ENCODE data around the gene EMID1.
A peak's percentile ranks its signal among the peaks of the same experiment; 100 is the strongest.

EMID1 gene

GRCh38 chr22:29195118-29195963, 10.4 kb upstream of the EMID1 start:
- DNase-seq = no peak

DNA sequence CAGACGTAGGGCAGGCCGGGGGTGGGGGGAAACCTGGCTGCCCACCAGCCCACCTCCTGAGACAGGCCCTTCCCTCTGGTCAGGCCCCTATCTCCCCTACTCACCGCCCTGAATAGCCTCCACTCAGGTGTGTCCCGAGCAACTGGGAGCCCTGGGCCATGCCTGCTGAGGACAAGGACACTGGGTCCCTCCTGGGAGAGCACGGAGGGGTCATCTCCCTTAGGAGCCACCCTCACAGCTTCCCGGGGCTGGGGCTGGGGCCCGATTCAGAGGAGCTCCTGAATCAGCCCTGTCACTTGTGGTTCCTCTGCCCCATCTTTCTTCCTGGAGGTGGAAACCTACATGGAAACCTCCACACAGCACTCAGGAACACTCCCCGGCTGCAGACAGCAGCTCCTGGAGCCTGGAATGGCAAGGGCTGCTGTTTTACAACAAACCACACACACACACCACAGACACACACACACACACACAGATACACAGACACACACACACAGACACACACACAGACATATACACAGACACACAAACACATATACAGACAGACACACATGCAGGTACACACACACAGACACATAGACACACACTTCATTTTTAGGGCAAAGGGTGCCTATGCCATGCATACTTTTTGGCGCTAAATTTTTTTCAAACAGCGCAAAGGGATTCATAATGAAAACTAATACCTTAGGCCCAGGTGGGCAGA, 9.6 kb upstream of the EMID1 start:
- DNase-seq = no peak

DNA sequence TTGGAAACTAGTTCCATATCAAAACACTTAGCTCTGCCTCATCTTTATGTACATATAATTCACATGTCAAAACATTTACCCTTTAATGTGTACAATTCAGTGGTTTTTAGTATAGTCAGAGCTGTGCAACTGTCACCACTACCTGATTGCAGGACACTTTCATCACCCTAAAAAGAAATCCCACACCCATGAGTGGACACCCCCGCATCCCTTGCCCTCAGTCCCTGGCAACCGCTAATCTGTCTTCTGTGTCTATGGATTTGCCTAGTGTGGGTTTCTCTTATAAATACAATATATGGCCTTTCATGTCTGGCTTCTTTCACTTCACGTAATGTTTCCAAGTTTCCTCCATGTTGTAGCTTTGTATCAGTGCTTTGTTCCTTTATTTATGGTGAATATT, 8.6 kb upstream of the EMID1 start:
- DNase-seq = no peak

DNA sequence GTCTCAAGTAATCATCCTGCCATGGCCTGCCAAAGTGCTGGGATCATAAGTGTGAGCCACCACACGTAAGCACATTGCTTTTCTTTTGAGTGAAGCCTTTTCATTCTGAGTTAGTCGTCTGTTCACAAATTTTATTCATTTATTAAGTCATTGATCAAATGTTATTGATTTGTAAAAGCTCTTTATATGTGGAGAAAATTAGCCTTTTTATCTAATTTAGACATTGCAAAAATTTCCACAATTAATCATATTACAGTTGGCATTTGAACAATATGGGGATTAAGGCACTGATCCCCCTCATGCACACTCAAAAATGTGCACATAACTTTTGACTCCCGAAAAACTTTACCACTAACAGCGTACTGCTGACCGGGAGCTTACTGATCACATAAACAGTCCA, 7.5 kb upstream of the EMID1 start:
- no peak for DNase-seq

DNA sequence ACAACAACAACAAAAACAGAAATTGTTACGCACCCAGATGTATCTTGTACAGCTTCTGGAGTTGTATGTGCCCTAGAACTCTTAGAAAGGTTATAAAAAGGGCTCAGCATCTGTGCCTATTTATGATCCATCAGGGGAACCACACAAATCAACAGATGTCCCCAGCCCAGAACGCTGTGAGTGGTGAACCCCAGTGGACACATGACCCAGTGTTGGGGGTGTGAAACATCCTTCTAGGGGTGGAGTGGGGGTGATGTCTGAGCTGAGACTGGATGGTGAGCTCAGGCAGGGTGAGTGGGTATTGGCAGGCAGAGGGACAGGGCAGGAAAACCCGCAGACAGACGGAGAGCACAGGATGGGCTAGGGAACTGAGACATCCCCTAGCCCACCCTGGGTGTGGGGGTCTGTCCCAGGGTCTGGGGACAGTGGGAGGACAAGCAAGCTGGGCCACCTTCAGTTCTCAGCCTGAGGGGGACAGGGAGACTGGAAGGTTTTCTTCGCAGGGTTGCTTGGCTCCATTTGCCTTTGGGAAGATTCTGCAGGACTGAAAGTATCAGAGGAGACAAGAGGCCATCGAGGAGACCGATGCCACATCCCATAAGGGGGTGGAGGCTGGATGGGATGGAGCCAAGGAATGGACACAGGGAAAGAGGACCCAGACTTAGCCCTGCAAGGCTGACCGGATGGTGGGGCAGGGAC, 5.8 kb upstream of the EMID1 start:
- DNase-seq = no peak

- DNase-seq = no peak
Observed at GRCh38 chr22:29200901-29201300, 4.8 kb upstream of the EMID1 start.

DNA sequence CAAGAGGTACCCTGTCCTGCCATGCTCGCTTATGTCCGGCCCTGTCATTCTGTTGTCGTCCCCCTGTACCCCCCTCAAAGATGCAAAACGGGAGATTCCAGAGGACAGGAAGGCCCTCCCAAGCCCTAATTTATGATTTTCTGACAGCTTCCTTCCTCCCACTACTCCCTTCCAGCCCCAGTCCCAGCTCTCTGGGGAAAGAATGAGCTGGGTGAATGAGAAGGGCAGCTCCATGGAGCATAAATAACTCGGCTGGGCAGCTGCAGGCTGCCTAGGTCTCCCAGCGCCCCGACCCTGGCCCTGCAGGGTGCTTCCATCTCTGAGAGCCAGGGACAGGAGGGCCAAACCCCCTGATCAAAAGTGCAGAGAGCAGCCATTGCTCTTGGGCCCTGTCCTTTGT, 3.9 kb upstream of the EMID1 start:
- DNase-seq = no peak

GRCh38 chr22:29202212-29203192, 3.2 kb upstream of the EMID1 start:
- peak; percentile 96 for DNase-seq

GRCh38 chr22:29203488-29204454, 1.9 kb upstream of the EMID1 start:
- no peak for DNase-seq

DNA sequence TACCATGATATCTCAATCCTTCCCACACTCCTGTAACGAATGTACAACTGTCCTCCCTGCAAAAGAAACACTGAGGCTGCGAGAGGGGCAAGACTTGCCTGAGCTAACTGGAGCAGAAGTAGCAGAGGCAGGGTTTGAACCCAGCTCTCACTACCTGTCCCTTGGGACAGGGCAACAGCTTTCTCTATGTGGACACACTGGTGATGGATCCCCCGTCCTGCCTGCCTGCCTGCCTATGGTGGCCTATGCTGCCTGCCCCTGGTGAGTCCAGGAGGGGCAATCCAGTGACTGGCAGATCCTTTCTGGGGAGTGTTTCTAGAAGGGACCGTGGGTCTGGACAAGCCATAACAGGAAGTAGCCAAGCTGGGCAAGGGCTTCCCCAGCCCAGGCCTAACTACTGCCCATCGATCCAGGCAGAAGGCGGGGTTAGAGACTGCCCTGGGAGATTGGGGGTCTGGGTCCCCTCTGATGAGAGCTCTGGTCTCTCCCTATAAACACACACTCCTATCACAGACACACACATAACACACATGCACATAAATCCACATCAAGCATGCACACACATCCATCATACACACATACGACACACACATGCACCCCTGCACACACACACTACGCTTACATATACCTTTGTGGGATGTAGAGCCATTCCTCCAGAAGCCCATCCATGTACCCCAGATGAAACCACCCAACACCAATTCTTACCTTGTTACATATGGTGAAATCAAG, 1.1 kb upstream of the EMID1 start:
- no peak for DNase-seq

DNA sequence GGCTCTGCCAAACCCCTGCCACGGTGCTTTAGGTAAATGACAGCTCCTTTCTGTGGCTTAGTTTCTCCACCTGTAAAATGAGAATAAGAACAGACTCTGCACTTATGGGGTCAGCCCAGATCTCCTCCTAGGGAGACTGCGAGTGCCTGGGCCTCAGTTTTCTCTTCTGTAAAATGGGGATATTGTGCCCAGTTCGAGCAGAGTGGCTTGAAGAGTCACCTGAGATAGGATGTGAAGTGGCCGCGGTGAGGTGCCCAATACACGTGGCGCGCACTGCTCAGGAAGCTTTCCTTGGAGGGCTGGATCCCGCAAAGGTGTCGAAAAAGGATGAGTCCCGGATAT, 473 bp upstream of the EMID1 start:
- no peak for DNase-seq

DNA sequence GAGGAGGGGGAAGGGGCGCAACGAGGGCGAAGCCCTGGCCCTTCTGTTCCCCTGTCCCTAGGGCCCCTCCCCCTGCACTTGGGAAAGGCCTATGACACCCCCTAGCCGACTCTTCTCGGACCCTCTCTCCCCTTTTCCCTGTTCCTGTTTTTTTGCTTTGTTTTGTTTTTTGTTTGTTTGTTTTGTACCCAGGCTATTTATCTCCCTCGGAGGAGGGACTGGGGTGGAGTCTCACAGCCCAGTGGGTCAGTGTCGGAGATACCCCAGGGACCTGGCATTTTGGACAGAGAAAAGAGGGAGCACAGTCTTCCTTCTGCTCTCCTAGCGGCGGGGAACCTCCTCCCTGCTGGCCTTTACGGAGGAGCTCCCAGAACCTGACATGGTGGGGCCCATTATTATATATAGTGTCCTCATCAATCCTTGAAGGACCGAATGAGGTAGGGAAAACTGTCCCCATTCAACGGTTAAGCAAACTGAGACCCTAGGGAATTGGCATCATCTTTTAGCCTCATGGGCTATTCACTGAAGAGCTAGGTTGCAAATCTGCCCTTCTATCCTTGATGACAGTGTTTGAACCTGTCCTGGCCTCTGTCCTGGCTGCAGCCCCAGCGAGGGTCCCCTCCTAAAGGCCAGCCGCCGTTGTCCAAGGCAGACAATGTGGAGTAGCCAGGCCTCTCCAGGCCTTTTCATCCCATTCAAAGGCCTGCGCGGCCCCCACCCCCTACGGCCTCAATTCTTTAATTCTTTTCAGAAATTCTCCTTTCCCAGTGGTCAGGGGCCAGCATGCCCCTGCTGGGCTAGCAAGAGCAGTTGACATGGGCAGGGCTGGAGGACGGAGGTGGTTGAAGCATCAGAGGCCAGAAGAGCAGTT, 911 bp downstream of the EMID1 start:
- DNase-seq = no peak

DNA sequence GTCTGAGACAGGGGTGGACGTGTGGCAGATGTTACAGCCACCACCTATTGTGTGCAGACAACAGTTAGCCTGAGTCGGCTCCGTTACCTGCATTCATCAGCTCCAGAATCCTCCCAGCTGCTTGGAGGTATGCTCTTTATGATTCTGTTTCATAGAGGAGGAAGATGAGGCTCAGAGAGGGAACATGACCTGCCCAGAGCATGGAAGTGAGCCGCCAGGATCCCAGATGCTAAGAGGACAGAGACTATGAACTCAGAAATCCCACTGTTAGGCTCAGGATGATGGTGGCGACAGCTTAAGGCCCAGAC, 1.5 kb downstream of the EMID1 start:
- DNase-seq = no peak

DNA sequence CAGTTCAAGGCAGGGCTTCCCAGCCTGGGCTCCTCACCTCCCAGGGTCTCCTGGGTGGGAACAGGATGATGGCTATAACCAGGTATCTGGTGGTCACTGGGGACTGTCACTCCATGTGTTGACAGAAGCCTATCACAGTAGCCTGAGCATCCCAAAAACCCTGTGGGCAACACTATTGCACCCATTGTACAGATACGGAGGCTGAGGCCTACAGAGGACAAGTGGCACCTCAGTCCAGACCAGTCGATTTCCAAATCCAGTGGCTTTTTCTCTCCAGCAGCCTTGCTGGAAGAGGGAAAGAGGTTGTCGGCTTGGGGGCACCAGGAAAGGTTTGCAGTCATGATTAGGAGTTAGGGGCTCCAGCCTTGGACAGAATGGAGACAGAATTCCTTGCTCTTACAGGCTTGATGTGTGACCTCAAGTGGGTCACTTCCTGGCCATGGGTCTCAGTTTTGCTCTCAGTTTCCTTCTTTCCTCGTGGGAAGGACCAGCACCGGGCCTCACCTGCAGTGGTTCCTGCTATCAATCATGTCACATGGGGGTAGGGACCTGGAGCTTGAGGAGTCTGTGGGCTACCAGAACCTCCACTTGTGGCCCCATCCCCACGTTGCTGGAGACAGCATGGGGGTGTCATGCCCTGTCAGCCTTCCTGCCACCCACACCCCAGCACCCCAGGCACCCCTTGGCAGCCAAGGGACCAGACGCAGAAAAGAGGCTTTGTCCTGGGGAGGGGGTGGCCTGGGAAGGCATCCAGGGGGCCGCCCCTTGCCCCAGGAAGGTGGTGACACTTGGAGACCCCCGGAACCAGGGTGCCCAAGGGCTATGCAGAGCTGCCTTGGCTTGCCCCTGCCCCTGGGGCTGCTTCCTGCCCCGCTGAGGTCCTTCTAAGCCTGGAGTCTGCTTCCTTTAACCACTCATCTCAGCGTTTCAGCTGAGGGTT, 2.1 kb downstream of the EMID1 start:
- DNase-seq = no peak

GRCh38 chr22:29208502-29208862, 2.8 kb downstream of the EMID1 start:
- no peak for DNase-seq

- no peak for DNase-seq
Observed at GRCh38 chr22:29208879-29209623, 3.4 kb downstream of the EMID1 start.

DNA sequence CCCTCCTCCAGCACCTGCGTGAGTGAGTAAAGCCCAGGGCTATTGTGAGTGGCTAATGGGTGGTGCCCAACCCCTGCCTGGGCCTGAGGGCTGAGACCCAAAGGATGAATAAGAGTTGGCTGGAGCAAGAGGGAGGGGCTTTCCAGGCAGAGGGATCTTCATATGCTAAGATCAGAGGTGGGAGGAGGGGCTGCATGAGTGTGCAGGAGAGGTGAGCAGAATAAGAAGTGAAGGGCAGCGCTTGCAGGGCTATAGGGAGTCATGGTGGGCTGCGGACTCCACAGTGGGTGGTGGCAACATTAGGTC, 3.9 kb downstream of the EMID1 start:
- no peak for DNase-seq

GRCh38 chr22:29211066-29211465, 5.4 kb downstream of the EMID1 start:
- no peak for DNase-seq
